Retinal pigment epithelial cell (primary cell): Measurements from ENCODE around the gene XRCC6.

Experiments
- DNase-seq: peaks from one replicate; pipeline ENCODE4 v3.0.0-alpha.2; 2010; ENCODE audit warnings: low read depth
- H3K4me3 ChIP-seq: 2 replicates; pipeline ENCODE4 v1.5.1; 2011; ENCODE audit warnings: mild to moderate bottlenecking, low read length, control low read depth, moderate library complexity
- TF ChIP-seq, protein P1 (sequence below): conservative IDR thresholded peaks from 2 replicates; pipeline ENCODE4 v1.5.1; 2011; ENCODE audit warnings: low read depth, low read length, control low read depth, inconsistent platforms

XRCC6 gene

DNA sequence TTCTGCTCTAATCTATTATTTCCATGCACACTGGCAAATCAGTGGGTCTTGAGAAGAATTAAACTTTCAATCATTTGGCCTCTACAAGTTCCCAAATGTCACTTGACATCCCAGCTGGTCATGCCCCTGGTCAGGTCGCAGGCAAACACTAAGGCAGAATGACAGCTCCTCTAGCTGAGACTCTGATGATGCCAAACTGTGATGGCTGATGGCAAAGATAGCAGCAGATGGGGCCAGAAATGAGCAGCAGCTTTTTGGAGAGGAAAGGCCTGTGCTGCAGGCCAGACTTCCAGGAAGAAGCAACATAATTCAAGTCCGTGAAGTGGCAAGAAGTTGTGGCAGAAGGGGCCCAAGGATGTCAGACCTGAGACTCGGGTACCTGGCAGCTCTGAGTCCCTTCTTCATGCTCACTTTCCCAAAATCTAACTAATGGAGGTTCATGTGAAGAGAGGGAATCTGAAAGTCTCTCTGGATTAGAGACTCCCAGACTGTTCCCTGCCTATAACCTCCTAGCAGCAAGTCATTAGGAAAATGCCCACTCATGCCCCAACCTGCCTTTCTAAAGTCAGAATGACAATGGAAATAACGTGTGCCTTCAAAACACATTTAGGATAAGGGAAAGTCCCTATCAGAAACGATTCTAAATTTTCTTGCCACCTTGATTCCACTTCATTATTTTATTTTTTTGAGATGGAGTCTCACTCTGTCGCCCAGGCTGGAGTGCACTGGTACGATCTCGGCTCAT lies 22.0 kb upstream of the XRCC6 start:
- H3K4me3 ChIP-seq: no peak overlapping the region
- TF ChIP-seq, protein P1, sequence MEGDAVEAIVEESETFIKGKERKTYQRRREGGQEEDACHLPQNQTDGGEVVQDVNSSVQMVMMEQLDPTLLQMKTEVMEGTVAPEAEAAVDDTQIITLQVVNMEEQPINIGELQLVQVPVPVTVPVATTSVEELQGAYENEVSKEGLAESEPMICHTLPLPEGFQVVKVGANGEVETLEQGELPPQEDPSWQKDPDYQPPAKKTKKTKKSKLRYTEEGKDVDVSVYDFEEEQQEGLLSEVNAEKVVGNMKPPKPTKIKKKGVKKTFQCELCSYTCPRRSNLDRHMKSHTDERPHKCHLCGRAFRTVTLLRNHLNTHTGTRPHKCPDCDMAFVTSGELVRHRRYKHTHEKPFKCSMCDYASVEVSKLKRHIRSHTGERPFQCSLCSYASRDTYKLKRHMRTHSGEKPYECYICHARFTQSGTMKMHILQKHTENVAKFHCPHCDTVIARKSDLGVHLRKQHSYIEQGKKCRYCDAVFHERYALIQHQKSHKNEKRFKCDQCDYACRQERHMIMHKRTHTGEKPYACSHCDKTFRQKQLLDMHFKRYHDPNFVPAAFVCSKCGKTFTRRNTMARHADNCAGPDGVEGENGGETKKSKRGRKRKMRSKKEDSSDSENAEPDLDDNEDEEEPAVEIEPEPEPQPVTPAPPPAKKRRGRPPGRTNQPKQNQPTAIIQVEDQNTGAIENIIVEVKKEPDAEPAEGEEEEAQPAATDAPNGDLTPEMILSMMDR: no peak
- DNase-seq: no peak

DNA sequence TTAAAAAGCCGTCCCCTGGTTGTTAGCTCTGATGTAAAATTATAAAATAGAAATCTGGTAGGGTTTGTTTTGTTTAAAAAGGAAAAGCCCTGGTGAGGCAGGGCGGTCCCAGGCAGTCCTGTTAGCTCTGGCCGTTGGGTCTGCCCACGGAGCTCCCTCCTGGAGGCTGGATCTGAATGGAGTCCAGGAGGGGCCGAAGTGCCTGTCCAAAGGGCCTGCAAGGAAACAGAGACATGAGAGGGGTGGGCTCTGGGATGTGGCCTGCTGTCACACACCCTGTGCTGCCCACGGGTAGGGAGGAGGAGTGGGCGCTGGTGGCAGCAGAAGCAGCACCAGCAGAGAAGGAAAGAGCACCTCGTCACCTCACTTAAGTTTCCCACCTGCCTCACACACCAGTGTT lies 20.1 kb upstream of the XRCC6 start:
- no peak for DNase-seq
- TF ChIP-seq, protein P1: no peak
- no peak overlapping the region for H3K4me3 ChIP-seq

DNA sequence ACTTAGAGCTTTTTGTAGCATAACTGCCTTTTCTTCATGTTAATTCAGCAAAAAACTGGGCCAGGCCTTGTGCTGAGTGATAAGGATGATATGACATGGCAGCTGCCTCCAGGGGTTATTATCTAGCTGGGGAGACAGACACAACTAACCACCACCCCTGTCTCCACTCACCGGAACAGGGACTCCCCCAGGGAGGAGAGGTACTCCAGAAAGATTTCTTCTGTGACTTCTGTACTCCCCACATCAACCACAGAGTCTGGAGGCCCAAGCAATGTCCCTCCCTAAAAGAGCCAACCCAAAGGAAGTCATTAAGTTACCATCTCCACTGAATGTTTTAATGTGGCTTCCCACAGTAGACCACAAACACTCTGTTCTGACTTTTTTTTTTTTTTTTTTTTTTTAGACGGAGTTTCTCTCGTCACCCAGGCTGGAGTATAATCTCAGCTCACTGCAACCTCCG lies 17.2 kb upstream of the XRCC6 start:
- DNase-seq: no peak
- H3K4me3 ChIP-seq: no peak overlapping the region
- TF ChIP-seq, protein P1: no peak

DNA sequence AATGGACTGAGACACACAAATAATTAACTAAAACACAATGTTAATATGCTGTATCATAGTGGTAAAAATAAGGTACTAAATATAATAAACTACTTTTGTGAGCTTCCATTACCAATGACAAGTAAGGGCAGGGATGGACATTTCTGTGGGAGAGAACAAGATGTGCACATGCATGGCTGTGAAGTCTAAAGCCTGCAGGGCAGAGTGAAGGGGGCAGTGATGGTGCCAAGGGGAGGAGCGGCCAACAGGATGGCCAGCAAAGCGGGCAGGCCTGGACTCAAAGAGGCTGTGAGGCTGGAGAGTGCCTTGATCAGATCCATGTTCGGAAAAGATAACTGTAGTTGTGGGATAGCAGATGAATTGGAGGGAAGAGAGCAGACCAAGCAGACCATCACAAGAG lies 12.7 kb upstream of the XRCC6 start:
- H3K4me3 ChIP-seq: no peak overlapping the region
- TF ChIP-seq, protein P1: no peak
- DNase-seq: no peak

DNA sequence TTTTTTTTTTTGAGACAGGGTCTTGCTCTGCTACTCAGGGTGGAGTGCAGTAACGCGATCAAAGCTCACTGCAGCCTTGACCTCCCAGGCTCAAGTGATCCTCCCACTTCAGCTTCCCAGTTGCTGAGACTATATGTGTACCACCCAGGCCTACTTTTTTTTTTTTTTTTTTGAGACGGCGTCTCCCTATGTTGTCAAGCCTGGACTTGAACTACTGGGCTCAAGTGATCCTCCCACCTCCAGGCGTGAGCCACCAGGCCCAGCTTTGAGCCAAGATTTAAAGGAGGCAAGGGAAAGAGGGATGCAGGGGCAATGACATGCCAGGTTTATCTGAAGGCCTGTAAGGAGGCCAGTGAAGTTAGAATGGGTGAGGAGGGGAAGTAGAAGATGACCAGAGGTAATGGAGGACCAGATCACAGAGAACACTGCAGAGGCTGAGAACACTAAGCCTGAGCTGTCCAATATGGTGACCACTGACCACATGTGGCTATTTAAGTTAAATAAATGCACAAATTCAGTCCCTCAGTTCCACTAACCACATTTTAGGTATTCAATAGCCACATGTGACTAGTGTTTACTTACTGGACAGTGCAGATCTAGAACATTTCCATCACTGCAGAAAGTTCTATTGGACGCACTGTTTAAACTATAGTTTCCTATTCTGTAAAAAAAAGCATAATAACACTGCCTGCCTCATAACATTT lies 8.3 kb upstream of the XRCC6 start:
- TF ChIP-seq, protein P1: no peak
- no peak overlapping the region for H3K4me3 ChIP-seq
- no peak for DNase-seq

DNA sequence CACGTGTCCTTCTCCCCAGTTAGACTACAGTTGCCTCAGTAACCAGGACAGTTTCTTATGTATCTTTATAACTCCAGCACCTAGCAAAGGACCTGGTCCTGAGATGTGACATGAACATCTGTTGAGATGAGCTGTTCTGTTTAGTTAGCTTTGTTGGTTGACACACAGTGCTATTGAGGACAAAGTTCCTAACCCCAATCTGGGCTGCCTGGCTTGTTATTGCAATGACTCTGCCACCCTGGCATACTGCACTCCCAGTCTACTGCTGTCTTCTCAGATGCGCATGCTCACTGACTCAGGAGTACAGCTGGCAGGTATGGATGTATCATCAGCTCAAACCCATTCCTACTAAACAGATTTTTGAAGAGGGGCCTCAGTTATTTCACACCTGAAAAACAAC lies 7.6 kb upstream of the XRCC6 start:
- no peak for DNase-seq
- H3K4me3 ChIP-seq: no peak overlapping the region
- TF ChIP-seq, protein P1: no peak
